Fibroblast of lung (primary cell): ENCODE data around the gene PDZD4. TPM values are rescaled to one million over a fixed set of nuclear protein-coding genes. Genes with fewer than 3 reads are reported as not detected.

Experiments
- DNase-seq, 2 donors: peaks; one replicate each; pipeline versions ENCODE4 v3.0.0 to v3.0.0-alpha.2; 2010; ENCODE audit warnings: low read depth in 2 of 2
- H2AFZ ChIP-seq: 2 replicates; pipeline ENCODE4 v1.5.1; 2012; ENCODE audit warnings: low read length, control low read depth, inconsistent platforms
- H3K27ac ChIP-seq: 2 replicates; pipeline ENCODE4 v1.5.1; 2011; ENCODE audit warnings: low read length, control low read depth; ENCODE audit not compliant: insufficient read depth
- H3K27me3 ChIP-seq: 2 replicates; pipeline ENCODE4 v1.5.1; 2011; ENCODE audit warnings: mild to moderate bottlenecking, low read length; ENCODE audit not compliant: control insufficient read depth, insufficient read depth
- H3K36me3 ChIP-seq: 2 replicates; pipeline ENCODE4 v1.5.1; 2011; ENCODE audit warnings: low read length; ENCODE audit not compliant: control insufficient read depth, insufficient read depth
- H3K4me1 ChIP-seq: 2 replicates; pipeline ENCODE4 v1.5.1; 2011; ENCODE audit warnings: low read length; ENCODE audit not compliant: control insufficient read depth, insufficient read depth; ENCODE audit errors: extremely low read depth
- H3K4me2 ChIP-seq: 2 replicates; pipeline ENCODE4 v1.5.1; 2011; ENCODE audit warnings: low read length, control low read depth; ENCODE audit not compliant: insufficient read depth; ENCODE audit errors: extremely low read depth
- H3K4me3 ChIP-seq, 4 experiments: fragments of 200-600 bp in 1 of 4; sonication (generic) in 1 of 4; replicated peaks in 1 of 4; 2 replicates each; pipeline ENCODE4 v1.5.1; 2011 to 2016; ENCODE audit warnings: low read length in 4 of 4, low read depth in 3 of 4, mild to moderate bottlenecking in 3 of 4, control low read depth in 2 of 4, inconsistent platforms in 1 of 4, mixed read lengths in 1 of 4; ENCODE audit not compliant: insufficient read depth in 1 of 4; ENCODE audit errors: control extremely low read depth in 1 of 4
- H3K79me2 ChIP-seq: 2 replicates; pipeline ENCODE4 v1.5.1; 2012; ENCODE audit warnings: mild to moderate bottlenecking, low read length, inconsistent platforms; ENCODE audit not compliant: control insufficient read depth, insufficient read depth
- H3K9ac ChIP-seq: 2 replicates; pipeline ENCODE4 v1.5.1; 2011; ENCODE audit warnings: mild to moderate bottlenecking, low read length, control low read depth; ENCODE audit not compliant: insufficient read depth
- H3K9me3 ChIP-seq: 2 replicates; pipeline ENCODE4 v1.5.1; 2012; ENCODE audit warnings: low read depth, low read length; ENCODE audit not compliant: control insufficient read depth, insufficient read depth
- H4K20me1 ChIP-seq: 2 replicates; pipeline ENCODE4 v1.5.1; 2011; ENCODE audit warnings: low read length; ENCODE audit not compliant: control insufficient read depth, insufficient read depth; ENCODE audit errors: extremely low read depth
- EZH2 ChIP-seq: IDR thresholded peaks from 2 replicates; pipeline ENCODE4 v1.5.1; 2012; ENCODE audit warnings: low read length, control low read depth, mild to moderate bottlenecking; ENCODE audit errors: missing control alignments
- polyA plus RNA-seq, 2 donors: library from polyadenylated mRNA; depleted of rRNA in 1 of 2; stranded (reverse) in 1 of 2; unstranded in 1 of 2; fragments of >200 nt; gene quantifications; 2 replicates each; pipeline ENCODE4 v1.2.1, GENCODE V29; 2011 to 2012; ENCODE audit warnings: missing spikeins in 1 of 2
- total RNA-seq: library from RNA; depleted of rRNA; stranded (reverse); fragments of >200 nt; gene quantifications from 2 replicates; pipeline ENCODE4 v1.2.1, GENCODE V29; 2014
- TF ChIP-seq, protein P1 (sequence below), 2 donors: IDR thresholded peaks in 1 of 2; conservative IDR thresholded peaks in 1 of 2; 1 replicate in 1 of 2; 2 replicates in 1 of 2; pipeline ENCODE4 v1.5.1; 2011 to 2012; ENCODE audit warnings: low read length in 2 of 2, control low read depth in 1 of 2, inconsistent platforms in 1 of 2, low read depth in 1 of 2, mild to moderate bottlenecking in 1 of 2

PDZD4 gene
- total and polyA plus RNA-seq, 2 donors (not counting 1 experiment from before 2014, with no cell fraction given), result under 0.01 to 0.10 TPM

DNA sequence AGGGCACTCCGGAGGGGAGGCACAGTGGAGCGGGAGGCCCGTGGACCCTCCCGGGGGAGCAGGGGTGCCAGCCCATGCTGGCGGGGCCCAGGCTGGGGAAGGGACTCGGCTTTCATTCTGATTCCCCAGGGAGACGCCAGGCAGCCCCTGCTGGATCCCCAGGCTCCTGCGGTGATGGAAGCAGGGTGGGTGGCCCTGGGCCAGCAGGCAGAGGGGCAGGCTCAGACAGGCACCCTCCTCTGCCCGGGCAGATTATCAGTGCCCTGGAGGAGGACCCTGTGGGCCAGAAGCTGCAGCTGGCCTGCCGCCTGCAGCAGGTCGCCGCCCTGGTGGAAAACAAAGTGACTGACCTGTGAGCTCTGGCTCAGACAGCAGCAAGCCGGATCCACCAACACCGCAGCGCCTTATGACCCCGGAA is 51.7 kb downstream of the PDZD4 start:
- Histone ChIP-seq H2AFZ (no peak overlapping the region), H3K79me2 (no peaks in the 10 kb centered on the region), H3K27me3 (no peaks in the 10 kb centered on the region), H3K4me2 (no peak overlapping the region), H4K20me1 (no peaks in the 10 kb centered on the region), H3K9ac (no peak overlapping the region), H3K4me1 (no peaks in the 10 kb centered on the region), H3K36me3 (no peaks in the 10 kb centered on the region), H3K4me3 (no peak overlapping the region), H3K9me3 (no peaks in the 10 kb centered on the region), H3K27ac (no peak overlapping the region)
- TF ChIP-seq EZH2, result no peak
- TF ChIP-seq, protein P1, sequence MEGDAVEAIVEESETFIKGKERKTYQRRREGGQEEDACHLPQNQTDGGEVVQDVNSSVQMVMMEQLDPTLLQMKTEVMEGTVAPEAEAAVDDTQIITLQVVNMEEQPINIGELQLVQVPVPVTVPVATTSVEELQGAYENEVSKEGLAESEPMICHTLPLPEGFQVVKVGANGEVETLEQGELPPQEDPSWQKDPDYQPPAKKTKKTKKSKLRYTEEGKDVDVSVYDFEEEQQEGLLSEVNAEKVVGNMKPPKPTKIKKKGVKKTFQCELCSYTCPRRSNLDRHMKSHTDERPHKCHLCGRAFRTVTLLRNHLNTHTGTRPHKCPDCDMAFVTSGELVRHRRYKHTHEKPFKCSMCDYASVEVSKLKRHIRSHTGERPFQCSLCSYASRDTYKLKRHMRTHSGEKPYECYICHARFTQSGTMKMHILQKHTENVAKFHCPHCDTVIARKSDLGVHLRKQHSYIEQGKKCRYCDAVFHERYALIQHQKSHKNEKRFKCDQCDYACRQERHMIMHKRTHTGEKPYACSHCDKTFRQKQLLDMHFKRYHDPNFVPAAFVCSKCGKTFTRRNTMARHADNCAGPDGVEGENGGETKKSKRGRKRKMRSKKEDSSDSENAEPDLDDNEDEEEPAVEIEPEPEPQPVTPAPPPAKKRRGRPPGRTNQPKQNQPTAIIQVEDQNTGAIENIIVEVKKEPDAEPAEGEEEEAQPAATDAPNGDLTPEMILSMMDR (conservative IDR thresholded peaks at IDR 0.05 in 1 of 2, IDR thresholded peaks at IDR 0.05 in 1 of 2; ENCODE audit: low read depth in 1 of 2, low read length in 2 of 2), result no peak
- no peak for DNase-seq

DNA sequence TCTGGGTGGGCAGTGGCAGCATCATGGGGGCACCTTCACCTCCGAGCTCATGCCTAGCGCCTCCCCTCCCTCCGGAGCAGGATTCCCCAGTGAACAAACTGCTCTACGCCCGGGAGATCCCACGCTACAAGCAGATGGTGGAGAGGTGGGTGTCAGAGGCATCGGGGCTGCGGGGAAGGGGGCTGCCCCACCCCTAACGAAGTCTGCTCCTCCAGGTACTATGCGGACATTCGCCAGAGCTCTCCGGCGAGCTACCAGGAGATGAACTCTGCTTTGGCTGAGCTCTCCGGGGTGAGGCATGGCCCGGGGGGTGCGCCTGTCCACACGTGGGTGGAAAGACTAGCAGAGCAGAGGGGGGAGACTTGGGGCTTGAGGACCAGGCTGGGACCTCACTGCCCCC is 52.2 kb downstream of the PDZD4 start:
- no peaks in the 10 kb centered on the region for H4K20me1 ChIP-seq
- H3K4me3 ChIP-seq, result no peak overlapping the region
- no peaks in the 10 kb centered on the region for H3K79me2 ChIP-seq
- no peak overlapping the region for H3K4me2 ChIP-seq
- H2AFZ ChIP-seq, result no peak overlapping the region
- H3K27ac ChIP-seq, result no peak overlapping the region
- H3K27me3 ChIP-seq, result no peaks in the 10 kb centered on the region
- DNase-seq, result no peak
- no peak for TF ChIP-seq EZH2
- TF ChIP-seq, protein P1 (conservative IDR thresholded peaks at IDR 0.05 in 1 of 2, IDR thresholded peaks at IDR 0.05 in 1 of 2; ENCODE audit: low read depth in 1 of 2, low read length in 2 of 2), result no peak
- no peaks in the 10 kb centered on the region for H3K4me1 ChIP-seq
- no peak overlapping the region for H3K9ac ChIP-seq
- no peaks in the 10 kb centered on the region for H3K9me3 ChIP-seq
- no peaks in the 10 kb centered on the region for H3K36me3 ChIP-seq

DNA sequence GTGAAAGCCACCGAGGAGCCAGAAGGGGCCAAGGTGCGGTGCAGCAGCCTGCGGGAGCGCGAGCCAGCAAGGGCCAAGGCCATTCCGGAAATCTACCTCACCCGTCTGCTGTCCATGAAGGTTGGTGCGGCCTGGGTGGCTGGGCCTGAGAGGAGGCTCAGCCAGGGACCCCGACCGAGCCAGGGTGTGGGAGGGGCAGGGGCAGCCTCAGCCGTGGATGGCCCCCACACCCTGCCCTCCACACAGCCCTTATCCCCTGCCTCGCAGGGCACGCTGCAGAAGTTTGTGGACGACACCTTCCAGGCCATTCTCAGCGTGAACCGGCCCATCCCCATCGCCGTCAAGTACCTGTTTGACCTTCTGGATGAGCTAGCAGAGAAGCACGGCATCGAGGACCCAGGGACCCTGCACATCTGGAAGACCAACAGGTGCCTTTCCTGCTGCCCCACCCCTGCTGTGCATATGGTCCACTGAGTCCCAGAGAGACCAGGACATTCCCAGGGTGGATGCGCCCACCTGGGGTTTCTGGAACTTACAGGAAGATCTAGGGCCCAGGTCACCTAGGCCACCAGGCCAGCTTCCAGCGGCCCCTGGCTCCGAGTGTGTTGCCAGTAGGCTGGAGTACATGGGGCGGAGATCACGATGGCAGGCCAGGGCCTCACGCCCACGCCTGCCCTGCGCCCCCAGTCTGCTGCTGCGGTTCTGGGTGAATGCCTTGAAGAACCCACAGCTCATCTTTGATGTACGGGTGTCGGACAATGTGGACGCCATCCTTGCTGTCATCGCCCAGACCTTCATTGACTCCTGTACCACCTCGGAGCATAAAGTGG is 52.9 kb downstream of the PDZD4 start:
- Histone ChIP-seq H2AFZ (no peak overlapping the region), H3K4me2 (no peak overlapping the region), H3K9me3 (no peaks in the 10 kb centered on the region), H3K9ac (no peak overlapping the region), H3K4me1 (no peaks in the 10 kb centered on the region), H3K79me2 (no peaks in the 10 kb centered on the region), H3K36me3 (no peaks in the 10 kb centered on the region), H3K4me3 (no peak overlapping the region), H3K27me3 (no peaks in the 10 kb centered on the region), H4K20me1 (no peaks in the 10 kb centered on the region), H3K27ac (no peak overlapping the region)
- DNase-seq, result no peak
- TF ChIP-seq EZH2, result no peak
- TF ChIP-seq, protein P1 (conservative IDR thresholded peaks at IDR 0.05 in 1 of 2, IDR thresholded peaks at IDR 0.05 in 1 of 2; ENCODE audit: low read depth in 1 of 2, low read length in 2 of 2), result no peak
